ENCODE measurements around the gene ANKRD10. TPM values are rescaled to one million over a fixed set of nuclear protein-coding genes. Genes with fewer than 3 reads are reported as not detected.

Gene ANKRD10
- total and polyA plus RNA-seq, 2 donors (not counting 3 experiments of a cell fraction or from before 2014, with no cell fraction given), result 44.5 to 94.1 TPM

GRCh38 chr13:110845520-110845919, 69.3 kb downstream of the ANKRD10 start:
- no TSS peak for BruUV-seq (replicated peaks)
- H3K27me3 ChIP-seq (ENCODE audit: control insufficient read depth in 2 of 2, insufficient read depth in 2 of 2, low read length in 2 of 2), result peaks cover 20 to 34% of the 10 kb centered on the region in 2 experiments
- CTCF ChIA-PET, result no interaction called here
- H3K4me1 ChIP-seq (ENCODE audit: control insufficient read depth, extremely low read depth, insufficient read depth, low read length), result no peaks in the 10 kb centered on the region
- H3K79me2 ChIP-seq (ENCODE audit: control insufficient read depth, insufficient read depth, low read length), result no peaks in the 10 kb centered on the region
- POLR2A ChIA-PET, result no interaction called here
- no peak overlapping the region for H3K27ac ChIP-seq (ENCODE audit: insufficient read depth, low read depth, low read length)
- dilution Hi-C loops (cut with MboI; ENCODE audit: extremely low pct_ligation_motif_present, low sequenced_read_pairs), result no loop called here
- DNase-seq (ENCODE audit: low read depth, low spot score) (no peak), FAIRE-seq (no peak)
- no peaks in the 10 kb centered on the region for H4K20me1 ChIP-seq (replicated peaks; ENCODE audit: control insufficient read depth, extremely low read depth, insufficient read depth, low read length)
- H3K4me2 ChIP-seq (ENCODE audit: insufficient read depth, low read length), result no peak overlapping the region
- no peak overlapping the region for H2AFZ ChIP-seq (ENCODE audit: low read depth, low read length)
- H3K9me3 ChIP-seq (replicated peaks; ENCODE audit: control insufficient read depth, insufficient read depth, low read length), result no peaks in the 10 kb centered on the region
- no peaks in the 10 kb centered on the region for H3K9me1 ChIP-seq (replicated peaks; ENCODE audit: control insufficient read depth, extremely low read depth, insufficient read depth, low read length)
- no peak for TF ChIP-seq MYC (IDR thresholded peaks at IDR 0.05; ENCODE audit: low read depth, low read length)
- TF ChIP-seq POLR2A (IDR thresholded peaks at IDR 0.05; ENCODE audit: low read depth, low read length), result no peak
- no peak for TF ChIP-seq POLR2AphosphoS5 (IDR thresholded peaks at IDR 0.05; ENCODE audit: insufficient read depth, low read depth, low read length)
- TF ChIP-seq EZH2 (IDR thresholded peaks at IDR 0.05; ENCODE audit: borderline replicate concordance, low read depth, low read length, severe bottlenecking), result no peak
- no peak for TF ChIP-seq CTCF (IDR thresholded peaks at IDR 0.05; ENCODE audit: extremely low read depth in 1 of 2, insufficient read depth in 1 of 2, low read depth in 1 of 2, low read length in 2 of 2)
- no peak for TF ChIP-seq MAX (IDR thresholded peaks at IDR 0.05; ENCODE audit: insufficient read depth, insufficient read length)
- no peak for TF ChIP-seq JUN (IDR thresholded peaks at IDR 0.05; ENCODE audit: borderline replicate concordance, insufficient read depth, insufficient read length, low read depth)
- TF ChIP-seq FOS (IDR thresholded peaks at IDR 0.05; ENCODE audit: borderline replicate concordance, insufficient read depth, low read length), result no peak
- no peak for TF ChIP-seq GATA2 (IDR thresholded peaks at IDR 0.05; ENCODE audit: insufficient read depth, insufficient read length, low read depth, low read length)
- intact Hi-C loops (cut with micrococcal nuclease), result no loop called here
- H3K4me3 ChIP-seq (replicated peaks in 1 of 3; ENCODE audit: insufficient read depth in 1 of 3, low read depth in 1 of 3, low read length in 3 of 3), result no peak overlapping the region
- no peaks in the 10 kb centered on the region for H3K36me3 ChIP-seq (ENCODE audit: control insufficient read depth in 2 of 2, extremely low read depth in 1 of 2, insufficient read depth in 2 of 2, low read length in 2 of 2)
- H3K9ac ChIP-seq (replicated peaks; ENCODE audit: extremely low read depth, insufficient read depth, low read length), result no peak overlapping the region

Measured in endothelial cell of umbilical vein (primary cell).